HepG2 (cell line): ENCODE measurements around the gene RNU11. TPM values are rescaled to one million over a fixed set of nuclear protein-coding genes. Genes with fewer than 3 reads are reported as not detected.
A peak's percentile ranks its signal among the peaks of the same experiment; 100 is the strongest.

Experiments used
- ATF5 ChIP-seq: sonication (generic); formaldehyde crosslinking; IDR thresholded peaks from 2 replicates; pipeline ENCODE4 v1.4.0; 2020; ENCODE audit warnings: mild to moderate bottlenecking, low read depth, missing genetic modification reagents
- FOXJ3 ChIP-seq: sonication (generic); formaldehyde crosslinking; IDR thresholded peaks from 2 replicates; pipeline ENCODE4 v1.4.0; 2020; ENCODE audit warnings: missing genetic modification reagents, mild to moderate bottlenecking, borderline replicate concordance
- KDM4B ChIP-seq: sonication (generic); formaldehyde crosslinking; IDR thresholded peaks from 2 replicates; pipeline ENCODE4 v1.4.0; 2020; ENCODE audit warnings: missing genetic modification reagents
- MXD1 ChIP-seq: sonication (generic); formaldehyde crosslinking; IDR thresholded peaks from 2 replicates; pipeline ENCODE4 v1.4.0; 2020; ENCODE audit warnings: mild to moderate bottlenecking, missing genetic modification reagents
- NFKBIZ ChIP-seq: IDR thresholded peaks from 2 replicates; pipeline ENCODE4 v1.6.1; 2018; ENCODE audit warnings: missing genetic modification reagents, missing compliant biosample characterization
- RARA ChIP-seq: IDR thresholded peaks from 2 replicates; pipeline ENCODE4 v1.6.1; 2016; ENCODE audit warnings: missing genetic modification reagents, missing compliant biosample characterization
- SMYD3 ChIP-seq: sonication (generic); formaldehyde crosslinking; IDR thresholded peaks from 2 replicates; pipeline ENCODE4 v1.8.1; 2023; ENCODE audit warnings: mild to moderate bottlenecking, missing genetic modification reagents
- TAF1 ChIP-seq: sonication (generic); formaldehyde crosslinking; IDR thresholded peaks from 2 replicates; pipeline ENCODE4 v1.4.0; 2020; ENCODE audit warnings: missing genetic modification reagents
- TCF7 ChIP-seq: sonication (generic); IDR thresholded peaks from 2 replicates; pipeline ENCODE4 v1.6.1; 2016; ENCODE audit warnings: antibody characterized with exemption, low read depth
- U2AF2 ChIP-seq: fragments of 200-400 bp; formaldehyde crosslinking; IDR thresholded peaks from 2 replicates; pipeline ENCODE4 v1.6.1; 2017; ENCODE audit warnings: low read depth, mild to moderate bottlenecking, low read length
- ZFYVE20 ChIP-seq: sonication (generic); formaldehyde crosslinking; IDR thresholded peaks from 2 replicates; pipeline ENCODE4 v1.8.0; 2023; ENCODE audit warnings: low read depth, mild to moderate bottlenecking, moderate library complexity, missing genetic modification reagents, borderline replicate concordance
- ZNF326 ChIP-seq: sonication (generic); formaldehyde crosslinking; IDR thresholded peaks from 2 replicates; pipeline ENCODE4 v1.4.0; 2020; ENCODE audit warnings: missing genetic modification reagents, borderline replicate concordance
- ZNF570 ChIP-seq: sonication (generic); formaldehyde crosslinking; IDR thresholded peaks from 2 replicates; pipeline ENCODE4 v1.4.0; 2020; ENCODE audit warnings: mild to moderate bottlenecking, missing genetic modification reagents, borderline replicate concordance
- ZNF574 ChIP-seq: sonication (generic); formaldehyde crosslinking; IDR thresholded peaks from 2 replicates; pipeline ENCODE4 v1.4.0; 2020; ENCODE audit warnings: missing genetic modification reagents
- ZNF589 ChIP-seq: sonication (generic); formaldehyde crosslinking; conservative IDR thresholded peaks from 2 replicates; pipeline ENCODE4 v1.8.0; 2022; ENCODE audit warnings: mild to moderate bottlenecking, moderate library complexity, missing genetic modification reagents
- ZNF724P ChIP-seq: sonication (generic); formaldehyde crosslinking; IDR thresholded peaks from 2 replicates; pipeline ENCODE4 v1.8.0; 2022; ENCODE audit warnings: missing genetic modification reagents, borderline replicate concordance
- ZNF777 ChIP-seq: sonication (generic); formaldehyde crosslinking; IDR thresholded peaks from 2 replicates; pipeline ENCODE4 v1.4.0; 2020; ENCODE audit warnings: missing genetic modification reagents
- ZNF792 ChIP-seq: IDR thresholded peaks from 2 replicates; pipeline ENCODE4 v1.6.1; 2016
- polyA plus RNA-seq, 8 experiments: library from polyadenylated mRNA; depleted of rRNA in 3 of 8; stranded (reverse) in 7 of 8; unstranded in 1 of 8; fragments of >200 nt; fragmentation: Illumina TruSeq in 4 of 8; extraction: Trizol in 4 of 8; gene quantifications; 2 replicates each; pipeline versions ENCODE4 v1.2.1 to v1.2.3, GENCODE V29; 2011 to 2016; ENCODE audit warnings: low read depth in 4 of 8, missing spikeins in 1 of 8, mixed read lengths in 1 of 8; ENCODE audit not compliant: insufficient read depth in 1 of 8
- total RNA-seq, 5 experiments: library from RNA; depleted of rRNA; stranded (reverse); fragments of >200 nt; fragmentation: Illumina TruSeq; extraction: Trizol; gene quantifications; 2 replicates each; pipeline ENCODE4 v1.2.3, GENCODE V29; 2016; ENCODE audit warnings: low read depth in 1 of 5
- TF ChIP-seq, protein P1 (sequence below): sonication (generic); formaldehyde crosslinking; IDR thresholded peaks from 2 replicates; pipeline ENCODE4 v1.4.0; 2020; ENCODE audit warnings: mild to moderate bottlenecking, missing genetic modification reagents, borderline replicate concordance
- TF ChIP-seq, protein P2 (sequence below): IDR thresholded peaks from 2 replicates; pipeline ENCODE4 v1.6.1; 2016; ENCODE audit warnings: low read depth

The RNU11 gene
- total and polyA plus RNA-seq, 2 of the 13 experiments (the other 11 are each of a cell fraction or from before 2014, with no cell fraction given): not detected

GRCh38 chr1:28646040-28646439 lies 2.4 kb upstream of the RNU11 start (continued):
- TF ChIP-seq ATF5 (no peak), RARA (CRISPR knock-in tag) (no peak), ZFYVE20 (CRISPR knock-in tag) (no peak), TCF7 (no peak), KDM4B (CRISPR knock-in tag) (no peak), ZNF570 (CRISPR knock-in tag) (no peak), ZNF574 (peak; percentile 25; the same call in 1 of the 2 replicates), ZNF777 (CRISPR knock-in tag) (no peak), MXD1 (CRISPR knock-in tag) (no peak), ZNF326 (CRISPR knock-in tag) (no peak), TAF1 (no peak), ZNF792 (CRISPR knock-in tag) (peak; percentile 96), NFKBIZ (CRISPR knock-in tag) (no peak), SMYD3 (CRISPR knock-in tag) (no peak), ZNF724P (CRISPR knock-in tag) (no peak), U2AF2 (no peak), ZNF589 (no peak), FOXJ3 (CRISPR knock-in tag) (0 out of 2 replicates have a peak, but pooled peaks have one; percentile 15)
- TF ChIP-seq, protein P1, sequence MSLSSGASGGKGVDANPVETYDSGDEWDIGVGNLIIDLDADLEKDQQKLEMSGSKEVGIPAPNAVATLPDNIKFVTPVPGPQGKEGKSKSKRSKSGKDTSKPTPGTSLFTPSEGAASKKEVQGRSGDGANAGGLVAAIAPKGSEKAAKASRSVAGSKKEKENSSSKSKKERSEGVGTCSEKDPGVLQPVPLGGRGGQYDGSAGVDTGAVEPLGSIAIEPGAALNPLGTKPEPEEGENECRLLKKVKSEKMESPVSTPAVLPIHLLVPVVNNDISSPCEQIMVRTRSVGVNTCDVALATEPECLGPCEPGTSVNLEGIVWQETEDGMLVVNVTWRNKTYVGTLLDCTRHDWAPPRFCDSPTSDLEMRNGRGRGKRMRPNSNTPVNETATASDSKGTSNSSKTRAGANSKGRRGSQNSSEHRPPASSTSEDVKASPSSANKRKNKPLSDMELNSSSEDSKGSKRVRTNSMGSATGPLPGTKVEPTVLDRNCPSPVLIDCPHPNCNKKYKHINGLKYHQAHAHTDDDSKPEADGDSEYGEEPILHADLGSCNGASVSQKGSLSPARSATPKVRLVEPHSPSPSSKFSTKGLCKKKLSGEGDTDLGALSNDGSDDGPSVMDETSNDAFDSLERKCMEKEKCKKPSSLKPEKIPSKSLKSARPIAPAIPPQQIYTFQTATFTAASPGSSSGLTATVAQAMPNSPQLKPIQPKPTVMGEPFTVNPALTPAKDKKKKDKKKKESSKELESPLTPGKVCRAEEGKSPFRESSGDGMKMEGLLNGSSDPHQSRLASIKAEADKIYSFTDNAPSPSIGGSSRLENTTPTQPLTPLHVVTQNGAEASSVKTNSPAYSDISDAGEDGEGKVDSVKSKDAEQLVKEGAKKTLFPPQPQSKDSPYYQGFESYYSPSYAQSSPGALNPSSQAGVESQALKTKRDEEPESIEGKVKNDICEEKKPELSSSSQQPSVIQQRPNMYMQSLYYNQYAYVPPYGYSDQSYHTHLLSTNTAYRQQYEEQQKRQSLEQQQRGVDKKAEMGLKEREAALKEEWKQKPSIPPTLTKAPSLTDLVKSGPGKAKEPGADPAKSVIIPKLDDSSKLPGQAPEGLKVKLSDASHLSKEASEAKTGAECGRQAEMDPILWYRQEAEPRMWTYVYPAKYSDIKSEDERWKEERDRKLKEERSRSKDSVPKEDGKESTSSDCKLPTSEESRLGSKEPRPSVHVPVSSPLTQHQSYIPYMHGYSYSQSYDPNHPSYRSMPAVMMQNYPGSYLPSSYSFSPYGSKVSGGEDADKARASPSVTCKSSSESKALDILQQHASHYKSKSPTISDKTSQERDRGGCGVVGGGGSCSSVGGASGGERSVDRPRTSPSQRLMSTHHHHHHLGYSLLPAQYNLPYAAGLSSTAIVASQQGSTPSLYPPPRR (CRISPR knock-in tag): no peak
- TF ChIP-seq, protein P2, sequence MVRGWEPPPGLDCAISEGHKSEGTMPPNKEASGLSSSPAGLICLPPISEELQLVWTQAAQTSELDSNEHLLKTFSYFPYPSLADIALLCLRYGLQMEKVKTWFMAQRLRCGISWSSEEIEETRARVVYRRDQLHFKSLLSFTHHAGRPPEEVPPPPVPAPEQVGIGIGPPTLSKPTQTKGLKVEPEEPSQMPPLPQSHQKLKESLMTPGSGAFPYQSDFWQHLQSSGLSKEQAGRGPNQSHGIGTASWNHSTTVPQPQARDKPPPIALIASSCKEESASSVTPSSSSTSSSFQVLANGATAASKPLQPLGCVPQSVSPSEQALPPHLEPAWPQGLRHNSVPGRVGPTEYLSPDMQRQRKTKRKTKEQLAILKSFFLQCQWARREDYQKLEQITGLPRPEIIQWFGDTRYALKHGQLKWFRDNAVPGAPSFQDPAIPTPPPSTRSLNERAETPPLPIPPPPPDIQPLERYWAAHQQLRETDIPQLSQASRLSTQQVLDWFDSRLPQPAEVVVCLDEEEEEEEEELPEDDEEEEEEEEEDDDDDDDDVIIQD (CRISPR knock-in tag): no peak
